GM23338 (cell line): ENCODE measurements around the gene ZFP62.

Source experiments
- TF ChIP-seq, protein P1 (sequence below): IDR thresholded peaks from one replicate; pipeline ENCODE4 v1.6.1; 2018; ENCODE audit warnings: antibody characterized with exemption; ENCODE audit not compliant: unreplicated experiment
- TF ChIP-seq, protein P2 (sequence below), 2 experiments: fragments of 200-600 bp in 1 of 2; sonication (generic) in 1 of 2; conservative IDR thresholded peaks; 2 replicates each; pipeline versions ENCODE4 v1.5.1 to v1.6.1; 2016 to 2017; ENCODE audit warnings: antibody characterized with exemption in 2 of 2, low read depth in 2 of 2, mild to moderate bottlenecking in 2 of 2, moderate library complexity in 1 of 2

DNA sequence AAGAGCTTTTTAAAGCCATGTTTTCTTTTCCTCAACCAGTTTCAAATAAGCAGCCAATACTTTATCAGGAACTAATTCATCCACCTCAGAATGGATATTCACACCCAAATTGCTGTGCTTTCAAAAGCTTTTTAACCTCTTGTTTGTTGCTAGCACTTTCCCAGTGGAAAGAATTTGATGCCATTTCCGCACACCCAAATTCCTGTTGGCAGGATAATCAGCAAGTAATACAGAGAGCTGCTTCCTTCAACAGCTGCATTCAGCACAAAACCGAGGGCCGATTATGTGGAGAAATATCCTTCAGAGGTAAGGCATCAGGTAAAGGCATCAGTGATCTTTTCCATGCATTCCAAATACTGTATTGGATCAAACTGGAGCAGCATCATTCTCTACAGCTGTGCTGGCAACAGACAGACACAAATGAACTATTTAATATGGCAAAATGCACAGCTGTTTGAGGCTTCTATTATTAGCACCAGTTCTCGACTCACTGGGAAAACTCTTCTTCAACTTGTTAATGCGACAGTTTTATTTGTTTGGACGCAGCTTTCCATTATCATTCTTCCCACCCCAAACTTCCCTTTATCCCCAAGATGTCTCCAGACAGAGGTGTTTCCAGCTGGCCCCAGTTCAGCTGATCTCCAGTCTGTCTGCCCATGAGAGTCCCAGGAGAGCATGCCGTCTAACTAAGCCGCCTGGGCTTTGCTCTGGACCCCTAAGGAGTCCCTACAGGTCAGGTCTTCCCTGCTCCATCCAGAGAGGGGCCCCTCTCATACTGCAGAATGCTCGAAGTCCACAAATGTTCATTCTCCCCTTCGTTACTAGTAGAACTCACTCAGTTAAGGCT, 36.2 kb downstream of the ZFP62 start:
- TF ChIP-seq, protein P1, sequence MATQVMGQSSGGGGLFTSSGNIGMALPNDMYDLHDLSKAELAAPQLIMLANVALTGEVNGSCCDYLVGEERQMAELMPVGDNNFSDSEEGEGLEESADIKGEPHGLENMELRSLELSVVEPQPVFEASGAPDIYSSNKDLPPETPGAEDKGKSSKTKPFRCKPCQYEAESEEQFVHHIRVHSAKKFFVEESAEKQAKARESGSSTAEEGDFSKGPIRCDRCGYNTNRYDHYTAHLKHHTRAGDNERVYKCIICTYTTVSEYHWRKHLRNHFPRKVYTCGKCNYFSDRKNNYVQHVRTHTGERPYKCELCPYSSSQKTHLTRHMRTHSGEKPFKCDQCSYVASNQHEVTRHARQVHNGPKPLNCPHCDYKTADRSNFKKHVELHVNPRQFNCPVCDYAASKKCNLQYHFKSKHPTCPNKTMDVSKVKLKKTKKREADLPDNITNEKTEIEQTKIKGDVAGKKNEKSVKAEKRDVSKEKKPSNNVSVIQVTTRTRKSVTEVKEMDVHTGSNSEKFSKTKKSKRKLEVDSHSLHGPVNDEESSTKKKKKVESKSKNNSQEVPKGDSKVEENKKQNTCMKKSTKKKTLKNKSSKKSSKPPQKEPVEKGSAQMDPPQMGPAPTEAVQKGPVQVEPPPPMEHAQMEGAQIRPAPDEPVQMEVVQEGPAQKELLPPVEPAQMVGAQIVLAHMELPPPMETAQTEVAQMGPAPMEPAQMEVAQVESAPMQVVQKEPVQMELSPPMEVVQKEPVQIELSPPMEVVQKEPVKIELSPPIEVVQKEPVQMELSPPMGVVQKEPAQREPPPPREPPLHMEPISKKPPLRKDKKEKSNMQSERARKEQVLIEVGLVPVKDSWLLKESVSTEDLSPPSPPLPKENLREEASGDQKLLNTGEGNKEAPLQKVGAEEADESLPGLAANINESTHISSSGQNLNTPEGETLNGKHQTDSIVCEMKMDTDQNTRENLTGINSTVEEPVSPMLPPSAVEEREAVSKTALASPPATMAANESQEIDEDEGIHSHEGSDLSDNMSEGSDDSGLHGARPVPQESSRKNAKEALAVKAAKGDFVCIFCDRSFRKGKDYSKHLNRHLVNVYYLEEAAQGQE: no peak
- TF ChIP-seq, protein P2, sequence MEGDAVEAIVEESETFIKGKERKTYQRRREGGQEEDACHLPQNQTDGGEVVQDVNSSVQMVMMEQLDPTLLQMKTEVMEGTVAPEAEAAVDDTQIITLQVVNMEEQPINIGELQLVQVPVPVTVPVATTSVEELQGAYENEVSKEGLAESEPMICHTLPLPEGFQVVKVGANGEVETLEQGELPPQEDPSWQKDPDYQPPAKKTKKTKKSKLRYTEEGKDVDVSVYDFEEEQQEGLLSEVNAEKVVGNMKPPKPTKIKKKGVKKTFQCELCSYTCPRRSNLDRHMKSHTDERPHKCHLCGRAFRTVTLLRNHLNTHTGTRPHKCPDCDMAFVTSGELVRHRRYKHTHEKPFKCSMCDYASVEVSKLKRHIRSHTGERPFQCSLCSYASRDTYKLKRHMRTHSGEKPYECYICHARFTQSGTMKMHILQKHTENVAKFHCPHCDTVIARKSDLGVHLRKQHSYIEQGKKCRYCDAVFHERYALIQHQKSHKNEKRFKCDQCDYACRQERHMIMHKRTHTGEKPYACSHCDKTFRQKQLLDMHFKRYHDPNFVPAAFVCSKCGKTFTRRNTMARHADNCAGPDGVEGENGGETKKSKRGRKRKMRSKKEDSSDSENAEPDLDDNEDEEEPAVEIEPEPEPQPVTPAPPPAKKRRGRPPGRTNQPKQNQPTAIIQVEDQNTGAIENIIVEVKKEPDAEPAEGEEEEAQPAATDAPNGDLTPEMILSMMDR (conservative IDR thresholded peaks at IDR 0.05; ENCODE audit: low read depth in 2 of 2): no peak
